ENCODE data around the gene KSR2. TPM values are rescaled to one million over a fixed set of nuclear protein-coding genes. Genes with fewer than 3 reads are reported as not detected.

Gene KSR2
- total RNA-seq, 2 donors from 2014 or later: 0.07 to 0.08 TPM

DNA sequence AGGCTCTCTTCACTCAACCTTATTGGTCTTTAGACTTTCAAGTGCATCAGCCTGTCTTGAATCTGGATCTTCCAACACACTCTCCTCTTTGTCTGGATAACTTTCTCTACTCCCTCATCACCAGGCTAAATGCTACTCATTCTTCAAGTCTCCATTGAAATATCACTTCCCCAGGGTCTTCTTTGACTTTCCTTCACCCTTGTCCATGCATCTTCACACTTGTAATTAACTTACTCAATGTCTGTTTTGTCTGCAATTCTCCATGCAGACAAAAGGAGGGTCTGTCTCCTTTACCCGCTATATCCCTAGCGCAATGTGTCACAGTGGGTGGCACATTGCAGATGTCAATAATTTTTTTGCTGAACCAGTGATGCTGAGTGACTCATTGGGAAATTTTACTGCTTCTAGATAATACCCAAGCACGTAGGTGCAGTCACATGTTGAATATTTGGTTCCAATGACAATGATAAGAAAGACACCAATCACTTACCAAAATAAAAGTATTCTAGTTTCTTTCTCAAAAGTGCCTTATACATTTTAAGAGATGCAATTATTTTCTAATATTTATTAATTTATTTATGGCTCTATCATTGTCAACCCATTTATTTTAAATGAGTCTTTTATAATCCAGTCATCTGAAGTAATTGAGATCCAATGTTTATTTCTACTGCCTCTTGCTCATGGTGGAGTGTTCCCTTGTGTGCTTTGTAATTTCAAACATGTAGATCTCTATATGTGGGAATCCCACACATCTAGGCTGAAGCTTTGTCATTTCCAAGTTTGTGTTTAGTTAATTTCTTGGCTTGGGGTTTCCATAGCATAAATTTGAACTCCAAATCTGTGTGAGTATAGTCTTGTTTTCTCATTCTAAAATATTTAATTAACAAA is 26.0 kb upstream of the KSR2 start:
- no peaks in the 10 kb centered on the region for H3K27me3 ChIP-seq
- H3K4me3 ChIP-seq: no peak overlapping the region
- TF ChIP-seq, protein P1, sequence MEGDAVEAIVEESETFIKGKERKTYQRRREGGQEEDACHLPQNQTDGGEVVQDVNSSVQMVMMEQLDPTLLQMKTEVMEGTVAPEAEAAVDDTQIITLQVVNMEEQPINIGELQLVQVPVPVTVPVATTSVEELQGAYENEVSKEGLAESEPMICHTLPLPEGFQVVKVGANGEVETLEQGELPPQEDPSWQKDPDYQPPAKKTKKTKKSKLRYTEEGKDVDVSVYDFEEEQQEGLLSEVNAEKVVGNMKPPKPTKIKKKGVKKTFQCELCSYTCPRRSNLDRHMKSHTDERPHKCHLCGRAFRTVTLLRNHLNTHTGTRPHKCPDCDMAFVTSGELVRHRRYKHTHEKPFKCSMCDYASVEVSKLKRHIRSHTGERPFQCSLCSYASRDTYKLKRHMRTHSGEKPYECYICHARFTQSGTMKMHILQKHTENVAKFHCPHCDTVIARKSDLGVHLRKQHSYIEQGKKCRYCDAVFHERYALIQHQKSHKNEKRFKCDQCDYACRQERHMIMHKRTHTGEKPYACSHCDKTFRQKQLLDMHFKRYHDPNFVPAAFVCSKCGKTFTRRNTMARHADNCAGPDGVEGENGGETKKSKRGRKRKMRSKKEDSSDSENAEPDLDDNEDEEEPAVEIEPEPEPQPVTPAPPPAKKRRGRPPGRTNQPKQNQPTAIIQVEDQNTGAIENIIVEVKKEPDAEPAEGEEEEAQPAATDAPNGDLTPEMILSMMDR (IDR thresholded peaks at IDR 0.05): no peak
- no peaks in the 10 kb centered on the region for H3K36me3 ChIP-seq
- no peak overlapping the region for H3K27ac ChIP-seq
- DNase-seq (ENCODE audit: low spot score): no peak
- H3K9me3 ChIP-seq: peaks cover 0 to 6% of the 10 kb centered on the region in 2 donors
- no peaks in the 10 kb centered on the region for H3K4me1 ChIP-seq

DNA sequence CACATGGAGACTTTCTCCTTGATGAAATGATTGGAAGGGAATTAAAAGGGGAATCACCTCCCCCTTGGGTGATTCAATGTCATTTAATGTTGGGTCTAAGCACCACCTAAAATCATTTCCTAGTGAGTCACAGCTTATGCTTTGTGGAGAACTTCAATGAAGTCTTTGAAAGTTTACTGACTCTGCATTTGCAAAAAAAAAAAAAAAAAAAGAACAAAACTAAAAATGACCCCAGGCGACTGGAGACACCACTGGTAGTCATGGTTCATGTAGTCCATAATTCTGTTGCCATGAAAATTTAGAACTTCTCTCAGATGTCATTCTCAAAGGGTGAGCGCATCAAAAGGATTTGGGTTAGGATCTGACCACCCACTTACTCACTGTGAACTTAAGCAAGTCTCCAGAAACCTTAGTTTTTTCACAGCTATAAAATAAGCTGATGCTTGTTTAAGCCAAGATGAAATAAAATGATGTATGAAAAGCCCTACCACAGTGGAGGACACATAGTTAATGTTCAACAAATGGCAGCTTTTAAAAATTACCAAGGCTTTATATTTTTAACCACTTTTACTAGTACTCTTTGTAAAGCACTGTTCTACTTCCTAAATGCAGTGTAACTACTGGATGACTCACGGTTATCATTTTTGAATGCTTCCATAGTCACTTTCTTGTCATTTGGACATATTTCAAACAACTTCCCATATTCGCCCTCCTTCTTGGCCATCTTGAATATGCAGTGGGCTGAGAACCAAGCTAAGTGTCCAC is 18.1 kb upstream of the KSR2 start:
- DNase-seq (ENCODE audit: low spot score): no peak
- H3K4me3 ChIP-seq: no peak overlapping the region
- no peaks in the 10 kb centered on the region for H3K27me3 ChIP-seq
- H3K36me3 ChIP-seq: no peaks in the 10 kb centered on the region
- TF ChIP-seq, protein P1 (IDR thresholded peaks at IDR 0.05): no peak
- no peaks in the 10 kb centered on the region for H3K9me3 ChIP-seq
- no peak overlapping the region for H3K27ac ChIP-seq
- H3K4me1 ChIP-seq: no peaks in the 10 kb centered on the region

DNA sequence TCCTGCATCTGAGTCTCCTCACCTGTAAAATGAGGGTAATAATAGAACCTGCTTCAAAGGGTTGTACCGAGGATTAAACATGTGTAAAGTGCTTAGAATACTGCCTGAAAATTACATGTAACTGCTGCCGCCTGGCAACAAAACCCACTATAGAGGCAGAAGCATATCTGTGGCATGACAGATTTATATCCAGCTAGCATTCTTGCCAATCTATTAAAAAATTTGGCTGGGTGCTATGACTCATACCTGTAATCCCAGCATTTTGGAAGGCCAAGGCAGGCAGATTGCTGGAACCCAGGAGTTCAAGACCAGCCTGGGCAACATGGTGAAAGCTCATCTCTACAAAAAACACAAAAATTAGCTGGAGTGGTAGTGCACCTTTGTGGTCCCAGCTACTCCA is 16.4 kb upstream of the KSR2 start:
- no peaks in the 10 kb centered on the region for H3K4me1 ChIP-seq
- TF ChIP-seq, protein P1 (IDR thresholded peaks at IDR 0.05): no peak
- no peak overlapping the region for H3K27ac ChIP-seq
- H3K36me3 ChIP-seq: no peaks in the 10 kb centered on the region
- H3K4me3 ChIP-seq: no peak overlapping the region
- H3K27me3 ChIP-seq: no peaks in the 10 kb centered on the region
- no peaks in the 10 kb centered on the region for H3K9me3 ChIP-seq
- DNase-seq (ENCODE audit: low spot score): no peak

DNA sequence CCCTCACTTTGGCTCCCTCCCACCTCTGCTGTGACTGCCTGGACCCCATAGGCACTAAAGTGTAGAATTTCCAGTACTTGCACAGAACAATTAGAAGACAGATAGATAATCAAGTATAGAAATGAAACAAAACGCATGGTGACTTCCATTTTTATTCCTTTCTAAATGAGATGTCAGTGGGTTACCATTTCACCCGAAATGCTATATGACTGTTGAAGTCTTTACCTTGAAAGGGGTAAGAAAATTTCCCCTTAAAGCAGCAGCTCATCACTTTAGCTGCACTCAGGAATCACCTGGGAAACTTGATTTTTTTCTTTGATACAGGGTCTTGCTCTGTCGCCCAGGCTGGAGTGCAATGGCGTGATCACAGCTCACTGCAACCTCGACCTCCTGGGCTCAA is 12.5 kb upstream of the KSR2 start:
- Histone ChIP-seq H3K27me3 (no peaks in the 10 kb centered on the region), H3K4me1 (no peaks in the 10 kb centered on the region), H3K4me3 (no peak overlapping the region), H3K27ac (no peak overlapping the region), H3K9me3 (no peaks in the 10 kb centered on the region), H3K36me3 (no peaks in the 10 kb centered on the region)
- TF ChIP-seq, protein P1 (IDR thresholded peaks at IDR 0.05): no peak
- DNase-seq (ENCODE audit: low spot score): no peak

DNA sequence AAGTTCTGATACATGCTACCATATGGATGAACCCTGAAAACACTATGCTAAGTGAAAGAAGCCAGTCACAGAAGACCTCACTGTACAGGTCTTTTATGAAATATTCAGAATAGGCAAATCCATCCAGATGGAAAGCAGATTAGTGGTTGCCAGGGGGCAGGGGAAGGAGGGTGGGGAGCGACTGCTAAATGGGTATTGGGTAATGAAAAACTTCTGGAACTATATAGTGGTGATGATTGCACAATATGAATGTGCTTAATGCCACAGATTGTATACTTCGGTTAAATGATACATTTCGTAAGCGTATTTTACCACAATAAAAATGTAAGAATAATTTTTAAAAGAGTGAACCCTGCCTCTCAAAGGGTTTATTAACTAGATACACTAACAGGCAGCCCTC is 11.8 kb upstream of the KSR2 start:
- no peak for DNase-seq (ENCODE audit: low spot score)
- no peaks in the 10 kb centered on the region for H3K36me3 ChIP-seq
- TF ChIP-seq, protein P1 (IDR thresholded peaks at IDR 0.05): no peak
- no peak overlapping the region for H3K27ac ChIP-seq
- H3K27me3 ChIP-seq: no peaks in the 10 kb centered on the region
- no peaks in the 10 kb centered on the region for H3K9me3 ChIP-seq
- no peak overlapping the region for H3K4me3 ChIP-seq
- no peaks in the 10 kb centered on the region for H3K4me1 ChIP-seq

All from right atrium auricular region (tissue), 2 donors.